WTC11 (cell line): ENCODE data around the gene SLC38A10. TPM values are rescaled to one million over a fixed set of nuclear protein-coding genes. Genes with fewer than 3 reads are reported as not detected.

Source experiments
- ATAC-seq: fragments of 200-7000 bp; cut with Tn5 transposase; 2 replicates; pipeline ENCODE4 v1.10.0; 2021; ENCODE audit warnings: mild to moderate bottlenecking, moderate library complexity
- CTCF ChIA-PET: fragments of 300-600 bp; sonication (Branson Sonifier 250); formaldehyde crosslinking; loops from one replicate; lab custom pipeline; 2021; ENCODE audit warnings: antibody characterized with exemption; lab: Charles Lee
- POLR2A ChIA-PET: fragments of 350-600 bp; sonication (Branson Sonifier 250); formaldehyde crosslinking; loops from one replicate; lab custom pipeline; 2021; ENCODE audit warnings: antibody characterized with exemption; lab: Charles Lee
- DNase-seq: peaks from one replicate; pipeline ENCODE4 v3.0.0; 2021; ENCODE audit warnings: low spot score
- H3K27ac Mint-ChIP-seq: 2 replicates; pipeline ENCODE4 v1.8.0; 2021; ENCODE audit warnings: mixed read lengths
- H3K27me3 Mint-ChIP-seq: 2 replicates; pipeline ENCODE4 v1.8.0; 2021; ENCODE audit warnings: low read depth, mild to moderate bottlenecking, moderate library complexity, mixed read lengths
- H3K36me3 Mint-ChIP-seq: 2 replicates; pipeline ENCODE4 v1.8.0; 2021; ENCODE audit warnings: mixed read lengths
- H3K4me1 Mint-ChIP-seq: 2 replicates; pipeline ENCODE4 v1.8.0; 2022; ENCODE audit warnings: mixed read lengths
- H3K4me3 Mint-ChIP-seq: 2 replicates; pipeline ENCODE4 v1.8.0; 2021; ENCODE audit warnings: mild to moderate bottlenecking, moderate library complexity, mixed read lengths
- H3K9me3 Mint-ChIP-seq: 2 replicates; pipeline ENCODE4 v1.8.0; 2021; ENCODE audit warnings: mixed read lengths
- ATF1 ChIP-seq: sonication (generic); formaldehyde crosslinking; IDR thresholded peaks from 2 replicates; pipeline ENCODE4 v1.8.1; 2023; ENCODE audit warnings: mild to moderate bottlenecking, moderate library complexity, missing genetic modification reagents
- CREM ChIP-seq: sonication (generic); formaldehyde crosslinking; IDR thresholded peaks from 2 replicates; pipeline ENCODE4 v1.8.1; 2022; ENCODE audit warnings: mild to moderate bottlenecking, missing genetic modification reagents, moderate library complexity
- FOXK1 ChIP-seq: sonication (generic); formaldehyde crosslinking; IDR thresholded peaks from 2 replicates; pipeline ENCODE4 v1.8.0; 2022; ENCODE audit warnings: mild to moderate bottlenecking, moderate library complexity, missing genetic modification reagents
- FOXP1 ChIP-seq: sonication (generic); formaldehyde crosslinking; IDR thresholded peaks from 2 replicates; pipeline ENCODE4 v1.8.0; 2022; ENCODE audit warnings: missing genetic modification reagents, mild to moderate bottlenecking, moderate library complexity, borderline replicate concordance
- GRHL2 ChIP-seq: fragments of 250-450 bp; sonication (Bioruptor Pico); IDR thresholded peaks from 2 replicates; pipeline ENCODE4 v1.8.0; 2022; ENCODE audit warnings: mild to moderate bottlenecking, moderate library complexity; ENCODE audit not compliant: insufficient replicate concordance, severe bottlenecking
- JUN ChIP-seq: sonication (generic); formaldehyde crosslinking; IDR thresholded peaks from 2 replicates; pipeline ENCODE4 v1.8.0; 2023; ENCODE audit warnings: mild to moderate bottlenecking, missing genetic modification reagents
- NFATC4 ChIP-seq: fragments of 250-450 bp; sonication (Bioruptor Pico); IDR thresholded peaks from 2 replicates; pipeline ENCODE4 v1.9.0; 2021; ENCODE audit warnings: mild to moderate bottlenecking
- OVOL2 ChIP-seq: fragments of 250-450 bp; sonication (Bioruptor Pico); IDR thresholded peaks from 2 replicates; pipeline ENCODE4 v1.9.0; 2021; ENCODE audit warnings: mild to moderate bottlenecking, borderline replicate concordance
- TEAD1 ChIP-seq: sonication (generic); formaldehyde crosslinking; IDR thresholded peaks from 2 replicates; pipeline ENCODE4 v1.8.0; 2022; ENCODE audit warnings: mild to moderate bottlenecking, missing genetic modification reagents
- ZBTB21 ChIP-seq: sonication (generic); formaldehyde crosslinking; IDR thresholded peaks from 2 replicates; pipeline ENCODE4 v1.8.1; 2023; ENCODE audit warnings: mild to moderate bottlenecking, missing genetic modification reagents, borderline replicate concordance
- ZNF121 ChIP-seq: sonication (generic); formaldehyde crosslinking; IDR thresholded peaks from 2 replicates; pipeline ENCODE4 v1.8.0; 2023; ENCODE audit warnings: missing genetic modification reagents
- ZNF396 ChIP-seq: fragments of 250-450 bp; sonication (Bioruptor Pico); IDR thresholded peaks from 2 replicates; pipeline ENCODE4 v1.8.0; 2021; ENCODE audit warnings: mild to moderate bottlenecking, moderate library complexity, borderline replicate concordance
- ZNF416 ChIP-seq: fragments of 250-450 bp; sonication (Bioruptor Pico); IDR thresholded peaks from 2 replicates; pipeline ENCODE4 v1.9.0; 2021; ENCODE audit warnings: mild to moderate bottlenecking, inconsistent platforms
- total RNA-seq: library from RNA; stranded (reverse); gene quantifications from 3 replicates; pipeline ENCODE4 v1.2.3, GENCODE V29; 2021
- TF ChIP-seq, protein P1 (sequence below): sonication (generic); formaldehyde crosslinking; IDR thresholded peaks from 2 replicates; pipeline ENCODE4 v1.8.1; 2023; ENCODE audit warnings: mild to moderate bottlenecking, missing genetic modification reagents, moderate library complexity
- TF ChIP-seq, protein P2 (sequence below): sonication (generic); formaldehyde crosslinking; conservative IDR thresholded peaks from 2 replicates; pipeline ENCODE4 v1.8.1; 2022; ENCODE audit warnings: mild to moderate bottlenecking, missing genetic modification reagents
- TF ChIP-seq, protein P3 (sequence below): sonication (generic); formaldehyde crosslinking; IDR thresholded peaks from 2 replicates; pipeline ENCODE4 v1.8.0; 2022; ENCODE audit warnings: mild to moderate bottlenecking, missing genetic modification reagents
- TF ChIP-seq, protein P4 (sequence below): sonication (generic); formaldehyde crosslinking; IDR thresholded peaks from 2 replicates; pipeline ENCODE4 v1.8.1; 2022; ENCODE audit warnings: missing genetic modification reagents, borderline replicate concordance
- TF ChIP-seq, protein P5 (sequence below): sonication (generic); formaldehyde crosslinking; IDR thresholded peaks from 2 replicates; pipeline ENCODE4 v1.8.0; 2022; ENCODE audit warnings: missing genetic modification reagents
- TF ChIP-seq, protein P6 (sequence below): sonication (generic); formaldehyde crosslinking; IDR thresholded peaks from 2 replicates; pipeline ENCODE4 v1.8.0; 2022; ENCODE audit warnings: mild to moderate bottlenecking, missing genetic modification reagents
- TF ChIP-seq, protein P7 (sequence below): fragments of 250-450 bp; sonication (Bioruptor Pico); IDR thresholded peaks from 2 replicates; pipeline ENCODE4 v1.8.0; 2021; ENCODE audit warnings: mild to moderate bottlenecking
- TF ChIP-seq, protein P8 (sequence below): fragments of 250-450 bp; sonication (Bioruptor Pico); conservative IDR thresholded peaks from 2 replicates; pipeline ENCODE4 v1.9.0; 2021; ENCODE audit warnings: mild to moderate bottlenecking

The SLC38A10 gene
- total RNA-seq, 1 experiment from 2014 or later: 47.0 TPM

DNA sequence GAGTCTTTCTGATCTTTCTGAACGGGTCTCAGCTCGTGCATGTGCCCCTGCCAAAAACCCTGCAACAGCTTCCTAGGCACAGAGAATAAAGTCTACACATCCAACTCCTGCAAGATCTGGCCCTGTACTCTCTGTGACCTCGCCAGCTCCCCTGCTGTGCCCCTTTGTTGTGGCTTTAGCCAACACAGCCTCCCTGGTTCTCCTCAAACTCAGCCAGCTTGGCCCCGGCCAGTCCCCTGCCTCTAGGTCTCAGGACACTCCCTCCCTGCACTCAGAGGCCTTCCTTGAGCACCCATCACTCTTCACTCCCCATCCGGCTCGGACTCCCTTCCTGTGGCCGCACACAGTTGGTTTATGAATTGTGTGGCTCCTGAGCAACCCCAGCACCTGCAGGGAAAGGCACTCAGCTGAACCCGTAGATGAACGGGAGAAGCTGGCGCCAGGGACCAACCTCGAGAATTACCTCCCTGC is 73.7 kb downstream of the SLC38A10 start:
- peak overlapping the region; percentile 71 for H3K4me3 Mint-ChIP-seq
- ChIA-PET CTCF (interaction anchor here (0.9 to 1.2 kb wide), 2 partner anchors 9 to 78 kb away, joined by 3 read pairs; no protein-coding TSS in a partner anchor), POLR2A (no interaction called here)
- peaks cover 19% of the 10 kb centered on the region for H3K27me3 Mint-ChIP-seq
- H3K27ac Mint-ChIP-seq: peak overlapping the region; percentile 58; the same call in 1 of the 2 replicates
- ATAC-seq (no peak), DNase-seq (peak; percentile 60)
- TF ChIP-seq, protein P1, sequence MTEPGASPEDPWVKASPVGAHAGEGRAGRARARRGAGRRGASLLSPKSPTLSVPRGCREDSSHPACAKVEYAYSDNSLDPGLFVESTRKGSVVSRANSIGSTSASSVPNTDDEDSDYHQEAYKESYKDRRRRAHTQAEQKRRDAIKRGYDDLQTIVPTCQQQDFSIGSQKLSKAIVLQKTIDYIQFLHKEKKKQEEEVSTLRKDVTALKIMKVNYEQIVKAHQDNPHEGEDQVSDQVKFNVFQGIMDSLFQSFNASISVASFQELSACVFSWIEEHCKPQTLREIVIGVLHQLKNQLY (CRISPR knock-in tag): no peak
- TF ChIP-seq, protein P2, sequence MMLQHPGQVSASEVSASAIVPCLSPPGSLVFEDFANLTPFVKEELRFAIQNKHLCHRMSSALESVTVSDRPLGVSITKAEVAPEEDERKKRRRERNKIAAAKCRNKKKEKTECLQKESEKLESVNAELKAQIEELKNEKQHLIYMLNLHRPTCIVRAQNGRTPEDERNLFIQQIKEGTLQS: no peak
- TF ChIP-seq, protein P3, sequence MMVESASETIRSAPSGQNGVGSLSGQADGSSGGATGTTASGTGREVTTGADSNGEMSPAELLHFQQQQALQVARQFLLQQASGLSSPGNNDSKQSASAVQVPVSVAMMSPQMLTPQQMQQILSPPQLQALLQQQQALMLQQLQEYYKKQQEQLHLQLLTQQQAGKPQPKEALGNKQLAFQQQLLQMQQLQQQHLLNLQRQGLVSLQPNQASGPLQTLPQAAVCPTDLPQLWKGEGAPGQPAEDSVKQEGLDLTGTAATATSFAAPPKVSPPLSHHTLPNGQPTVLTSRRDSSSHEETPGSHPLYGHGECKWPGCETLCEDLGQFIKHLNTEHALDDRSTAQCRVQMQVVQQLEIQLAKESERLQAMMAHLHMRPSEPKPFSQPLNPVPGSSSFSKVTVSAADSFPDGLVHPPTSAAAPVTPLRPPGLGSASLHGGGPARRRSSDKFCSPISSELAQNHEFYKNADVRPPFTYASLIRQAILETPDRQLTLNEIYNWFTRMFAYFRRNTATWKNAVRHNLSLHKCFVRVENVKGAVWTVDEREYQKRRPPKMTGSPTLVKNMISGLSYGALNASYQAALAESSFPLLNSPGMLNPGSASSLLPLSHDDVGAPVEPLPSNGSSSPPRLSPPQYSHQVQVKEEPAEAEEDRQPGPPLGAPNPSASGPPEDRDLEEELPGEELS (CRISPR knock-in tag): no peak
- TF ChIP-seq ZBTB21 (CRISPR knock-in tag): no peak
- no peak for TF ChIP-seq ZNF416 (CRISPR knock-in tag)
- TF ChIP-seq, protein P4, sequence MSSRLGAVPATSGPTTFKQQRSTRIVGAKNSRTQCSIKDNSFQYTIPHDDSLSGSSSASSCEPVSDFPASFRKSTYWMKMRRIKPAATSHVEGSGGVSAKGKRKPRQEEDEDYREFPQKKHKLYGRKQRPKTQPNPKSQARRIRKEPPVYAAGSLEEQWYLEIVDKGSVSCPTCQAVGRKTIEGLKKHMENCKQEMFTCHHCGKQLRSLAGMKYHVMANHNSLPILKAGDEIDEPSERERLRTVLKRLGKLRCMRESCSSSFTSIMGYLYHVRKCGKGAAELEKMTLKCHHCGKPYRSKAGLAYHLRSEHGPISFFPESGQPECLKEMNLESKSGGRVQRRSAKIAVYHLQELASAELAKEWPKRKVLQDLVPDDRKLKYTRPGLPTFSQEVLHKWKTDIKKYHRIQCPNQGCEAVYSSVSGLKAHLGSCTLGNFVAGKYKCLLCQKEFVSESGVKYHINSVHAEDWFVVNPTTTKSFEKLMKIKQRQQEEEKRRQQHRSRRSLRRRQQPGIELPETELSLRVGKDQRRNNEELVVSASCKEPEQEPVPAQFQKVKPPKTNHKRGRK: no peak
- TF ChIP-seq TEAD1: no peak
- H3K9me3 Mint-ChIP-seq: no peaks in the 10 kb centered on the region
- peaks cover 17% of the 10 kb centered on the region for H3K4me1 Mint-ChIP-seq
- H3K36me3 Mint-ChIP-seq: 0 out of 2 replicates have a peak, but pooled peaks cover 3% of the 10 kb centered on the region

DNA sequence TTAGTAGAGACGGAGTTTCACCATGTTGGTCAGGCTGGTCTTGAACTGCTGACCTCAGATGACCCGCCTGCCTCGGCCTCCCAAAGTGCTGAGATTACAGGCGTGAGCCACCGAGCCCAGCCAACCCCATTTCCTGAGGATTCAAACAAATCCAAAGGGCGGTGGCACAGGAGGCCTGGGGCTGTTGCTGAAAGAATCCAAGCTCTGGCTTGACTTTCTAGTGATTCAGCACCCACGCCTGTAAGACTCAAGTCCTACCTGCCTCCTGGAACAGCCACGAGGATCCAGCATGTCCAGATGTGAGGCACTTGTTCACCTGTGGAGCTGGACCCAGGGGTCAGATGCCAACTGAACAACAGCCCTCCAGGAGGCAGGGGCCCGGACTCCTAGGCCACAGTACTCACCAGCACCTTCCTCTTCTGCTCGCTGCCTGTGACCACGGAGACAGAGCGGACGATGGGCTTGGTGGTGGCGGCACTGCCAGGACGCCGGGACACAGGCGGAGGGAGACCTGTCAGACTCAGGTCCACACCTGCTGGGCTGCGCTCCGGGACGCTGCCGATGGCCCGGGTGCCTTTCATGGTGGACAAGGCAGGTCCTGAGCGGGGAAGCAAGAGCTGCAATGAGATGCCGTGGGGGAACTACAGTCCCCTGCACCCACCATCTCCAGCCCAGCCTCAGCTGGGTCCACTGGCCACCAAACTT is 75.5 kb downstream of the SLC38A10 start:
- Mint-ChIP-seq H3K4me3 (no peak overlapping the region), H3K27ac (no peak overlapping the region), H3K9me3 (no peaks in the 10 kb centered on the region), H3K27me3 (peaks cover 6% of the 10 kb centered on the region)
- ATAC-seq (no peak), DNase-seq (no peak)
- ChIA-PET POLR2A (interaction anchor here (0.8 kb wide), 1 partner anchor 19 kb away, joined by 3 read pairs; the partner anchor contains the start of genes NDUFAF8 and TEPSIN), CTCF (interaction anchor here (1.1 kb wide), 1 partner anchor 9 kb away, joined by 3 read pairs; no protein-coding TSS in a partner anchor)
- TF ChIP-seq, protein P5, sequence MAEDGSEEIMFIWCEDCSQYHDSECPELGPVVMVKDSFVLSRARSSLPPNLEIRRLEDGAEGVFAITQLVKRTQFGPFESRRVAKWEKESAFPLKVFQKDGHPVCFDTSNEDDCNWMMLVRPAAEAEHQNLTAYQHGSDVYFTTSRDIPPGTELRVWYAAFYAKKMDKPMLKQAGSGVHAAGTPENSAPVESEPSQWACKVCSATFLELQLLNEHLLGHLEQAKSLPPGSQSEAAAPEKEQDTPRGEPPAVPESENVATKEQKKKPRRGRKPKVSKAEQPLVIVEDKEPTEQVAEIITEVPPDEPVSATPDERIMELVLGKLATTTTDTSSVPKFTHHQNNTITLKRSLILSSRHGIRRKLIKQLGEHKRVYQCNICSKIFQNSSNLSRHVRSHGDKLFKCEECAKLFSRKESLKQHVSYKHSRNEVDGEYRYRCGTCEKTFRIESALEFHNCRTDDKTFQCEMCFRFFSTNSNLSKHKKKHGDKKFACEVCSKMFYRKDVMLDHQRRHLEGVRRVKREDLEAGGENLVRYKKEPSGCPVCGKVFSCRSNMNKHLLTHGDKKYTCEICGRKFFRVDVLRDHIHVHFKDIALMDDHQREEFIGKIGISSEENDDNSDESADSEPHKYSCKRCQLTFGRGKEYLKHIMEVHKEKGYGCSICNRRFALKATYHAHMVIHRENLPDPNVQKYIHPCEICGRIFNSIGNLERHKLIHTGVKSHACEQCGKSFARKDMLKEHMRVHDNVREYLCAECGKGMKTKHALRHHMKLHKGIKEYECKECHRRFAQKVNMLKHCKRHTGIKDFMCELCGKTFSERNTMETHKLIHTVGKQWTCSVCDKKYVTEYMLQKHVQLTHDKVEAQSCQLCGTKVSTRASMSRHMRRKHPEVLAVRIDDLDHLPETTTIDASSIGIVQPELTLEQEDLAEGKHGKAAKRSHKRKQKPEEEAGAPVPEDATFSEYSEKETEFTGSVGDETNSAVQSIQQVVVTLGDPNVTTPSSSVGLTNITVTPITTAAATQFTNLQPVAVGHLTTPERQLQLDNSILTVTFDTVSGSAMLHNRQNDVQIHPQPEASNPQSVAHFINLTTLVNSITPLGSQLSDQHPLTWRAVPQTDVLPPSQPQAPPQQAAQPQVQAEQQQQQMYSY: no peak
- no peak for TF ChIP-seq ZNF121
- no peak for TF ChIP-seq NFATC4 (CRISPR knock-in tag)
- TF ChIP-seq OVOL2 (CRISPR knock-in tag): no peak
- TF ChIP-seq FOXK1 (CRISPR knock-in tag): no peak
- TF ChIP-seq GRHL2 (CRISPR knock-in tag): no peak
- TF ChIP-seq JUN (CRISPR knock-in tag): no peak
- TF ChIP-seq, protein P6, sequence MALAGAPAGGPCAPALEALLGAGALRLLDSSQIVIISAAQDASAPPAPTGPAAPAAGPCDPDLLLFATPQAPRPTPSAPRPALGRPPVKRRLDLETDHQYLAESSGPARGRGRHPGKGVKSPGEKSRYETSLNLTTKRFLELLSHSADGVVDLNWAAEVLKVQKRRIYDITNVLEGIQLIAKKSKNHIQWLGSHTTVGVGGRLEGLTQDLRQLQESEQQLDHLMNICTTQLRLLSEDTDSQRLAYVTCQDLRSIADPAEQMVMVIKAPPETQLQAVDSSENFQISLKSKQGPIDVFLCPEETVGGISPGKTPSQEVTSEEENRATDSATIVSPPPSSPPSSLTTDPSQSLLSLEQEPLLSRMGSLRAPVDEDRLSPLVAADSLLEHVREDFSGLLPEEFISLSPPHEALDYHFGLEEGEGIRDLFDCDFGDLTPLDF (CRISPR knock-in tag): no peak
- TF ChIP-seq, protein P7, sequence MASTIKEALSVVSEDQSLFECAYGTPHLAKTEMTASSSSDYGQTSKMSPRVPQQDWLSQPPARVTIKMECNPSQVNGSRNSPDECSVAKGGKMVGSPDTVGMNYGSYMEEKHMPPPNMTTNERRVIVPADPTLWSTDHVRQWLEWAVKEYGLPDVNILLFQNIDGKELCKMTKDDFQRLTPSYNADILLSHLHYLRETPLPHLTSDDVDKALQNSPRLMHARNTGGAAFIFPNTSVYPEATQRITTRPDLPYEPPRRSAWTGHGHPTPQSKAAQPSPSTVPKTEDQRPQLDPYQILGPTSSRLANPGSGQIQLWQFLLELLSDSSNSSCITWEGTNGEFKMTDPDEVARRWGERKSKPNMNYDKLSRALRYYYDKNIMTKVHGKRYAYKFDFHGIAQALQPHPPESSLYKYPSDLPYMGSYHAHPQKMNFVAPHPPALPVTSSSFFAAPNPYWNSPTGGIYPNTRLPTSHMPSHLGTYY: no peak
- TF ChIP-seq ZNF396 (CRISPR knock-in tag): no peak
- TF ChIP-seq ATF1 (CRISPR knock-in tag): no peak
- TF ChIP-seq CREM (CRISPR knock-in tag): no peak
- TF ChIP-seq FOXP1 (CRISPR knock-in tag): no peak
- TF ChIP-seq, protein P8, sequence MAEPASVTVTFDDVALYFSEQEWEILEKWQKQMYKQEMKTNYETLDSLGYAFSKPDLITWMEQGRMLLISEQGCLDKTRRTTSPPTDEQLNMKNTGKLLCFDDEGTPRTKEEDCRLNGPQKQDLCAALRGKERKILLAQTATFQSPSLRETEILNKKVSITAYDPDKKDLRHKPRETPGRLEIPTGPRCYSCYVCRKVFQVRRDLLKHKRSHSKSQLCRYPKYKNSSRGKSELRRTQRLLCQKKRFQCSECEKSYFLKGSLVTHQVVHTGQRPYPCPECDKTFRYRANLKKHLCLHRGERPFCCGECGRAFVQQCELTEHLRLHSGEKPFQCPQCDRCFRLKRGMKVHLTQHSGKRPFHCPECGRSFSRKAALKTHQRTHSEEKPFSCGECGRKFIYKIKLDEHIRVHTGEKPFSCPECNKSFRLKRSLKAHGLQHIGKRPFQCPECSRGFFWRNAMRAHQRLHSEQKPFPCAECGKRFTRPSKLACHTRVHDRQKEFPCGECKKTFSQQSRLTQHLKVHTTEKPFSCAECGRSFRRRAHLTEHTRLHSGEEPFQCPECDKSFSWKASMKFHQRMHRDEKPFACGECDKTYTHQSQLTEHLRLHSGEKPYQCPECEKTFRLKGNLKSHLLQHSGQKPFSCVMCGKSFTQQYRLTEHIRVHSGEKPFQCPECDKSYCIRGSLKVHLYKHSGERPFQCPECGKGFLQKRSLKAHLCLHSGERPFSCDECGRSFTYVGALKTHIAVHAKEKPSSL (CRISPR knock-in tag): no peak
- TF ChIP-seq, all 79 proteins: peak for 0
- Mint-ChIP-seq H3K36me3 (0 out of 2 replicates have a peak, but pooled peaks cover 3% of the 10 kb centered on the region), H3K4me1 (peaks cover 17% of the 10 kb centered on the region)
